HCT116 (cell line): ENCODE data around the gene RPL34. TPM values are rescaled to one million over a fixed set of nuclear protein-coding genes. Genes with fewer than 3 reads are reported as not detected.

ENCODE experiments used
- ATAC-seq: fragments of 200-7000 bp; cut with Tn5 transposase; 2 replicates; pipeline ENCODE4 v1.9.1; 2020; ENCODE audit warnings: mild to moderate bottlenecking, moderate library complexity
- BruUV-seq: library from RNA; stranded (reverse); fragments of 400-500 nt; replicated peaks from 2 replicates; lab custom pipeline; 2021; lab: Mats Ljungman, UMichigan
- CTCF ChIA-PET: fragments of 300-600 bp; sonication (Branson Sonifier 250); formaldehyde crosslinking; loops from one replicate; lab custom pipeline; 2021; ENCODE audit warnings: antibody characterized with exemption; lab: Charles Lee
- POLR2A ChIA-PET: fragments of 300-600, 350-600 bp; sonication (Branson Sonifier 250); formaldehyde crosslinking; loops from one replicate; lab custom pipeline; 2021; ENCODE audit warnings: antibody characterized with exemption; lab: Charles Lee
- RAD21 ChIA-PET, 2 experiments: fragments of 300-600 bp; sonication (Branson Sonifier 250); formaldehyde crosslinking; loops; one replicate each; lab custom pipeline; 2023; ENCODE audit warnings: low total read pairs in 2 of 2; ENCODE audit not compliant: uncharacterized antibody in 2 of 2, unreplicated experiment in 2 of 2, low non-redundant PET in 1 of 2; lab: Charles Lee
- DNase-seq: peaks from one replicate; pipeline ENCODE4 v3.0.0-alpha.2; 2010; ENCODE audit warnings: low read depth, low spot score
- H2AFZ ChIP-seq: fragments of 200-600 bp; shearing (Covaris generic), sonication (generic); 2 replicates; pipeline ENCODE4 v1.6.1; 2017; ENCODE audit warnings: low read depth, mixed run types, mixed read lengths, antibody characterized with exemption, low read length; ENCODE audit not compliant: poor library complexity, severe bottlenecking
- H3K27ac ChIP-seq: 2 replicates; pipeline ENCODE4 v1.5.1; 2012; ENCODE audit warnings: low read depth, low read length
- H3K27me3 ChIP-seq: fragments of 200-600 bp; sonication (generic); 2 replicates; pipeline ENCODE4 v1.6.1; 2016; ENCODE audit warnings: mixed run types, low read length, mixed read lengths; ENCODE audit not compliant: insufficient read depth
- H3K36me3 ChIP-seq, 2 experiments: fragments of 200-500 bp in 1 of 2; fragments of 200-600 bp in 1 of 2; sonication (Bioruptor generic) in 1 of 2; sonication (generic) in 1 of 2; 2 replicates each; pipeline versions ENCODE4 v1.5.1 to v1.6.1; 2014 to 2016; ENCODE audit warnings: low read length in 2 of 2, inconsistent platforms in 1 of 2, mixed read lengths in 1 of 2, mixed run types in 1 of 2; ENCODE audit not compliant: insufficient read depth in 2 of 2, control insufficient read depth in 1 of 2
- H3K4me1 ChIP-seq, 2 experiments: fragments of 200-600 bp in 1 of 2; sonication (generic) in 1 of 2; 2 replicates each; pipeline versions ENCODE4 v1.5.1 to v1.6.1; 2012 to 2017; ENCODE audit warnings: low read length in 2 of 2, inconsistent platforms in 1 of 2, mild to moderate bottlenecking in 1 of 2, mixed read lengths in 1 of 2, mixed run types in 1 of 2, moderate library complexity in 1 of 2; ENCODE audit not compliant: insufficient read depth in 2 of 2, control insufficient read depth in 1 of 2
- H3K4me2 ChIP-seq: fragments of 200-600 bp; sonication (generic); 2 replicates; pipeline ENCODE4 v1.6.1; 2017; ENCODE audit warnings: mixed run types, low read length, mixed read lengths
- H3K4me3 ChIP-seq, 2 experiments: fragments of 200-600 bp in 1 of 2; sonication (generic) in 1 of 2; replicated peaks in 1 of 2; 2 replicates each; pipeline ENCODE4 v1.5.1; 2011 to 2016; ENCODE audit warnings: low read length in 2 of 2, control low read depth in 1 of 2, low read depth in 1 of 2, mild to moderate bottlenecking in 1 of 2, mixed read lengths in 1 of 2, mixed run types in 1 of 2
- H3K79me2 ChIP-seq: fragments of 200-600 bp; sonication (generic); 2 replicates; pipeline ENCODE4 v1.6.1; 2017; ENCODE audit warnings: mild to moderate bottlenecking, mixed run types, low read length, moderate library complexity, mixed read lengths; ENCODE audit not compliant: insufficient read depth
- H3K9ac ChIP-seq: fragments of 200-600 bp; sonication (generic); 2 replicates; pipeline ENCODE4 v1.6.1; 2016; ENCODE audit warnings: low read length, mixed read lengths
- H3K9me2 ChIP-seq: fragments of 200-600 bp; sonication (generic), shearing (Covaris generic); 2 replicates; pipeline ENCODE4 v1.6.1; 2017; ENCODE audit warnings: mixed run types, mild to moderate bottlenecking, moderate library complexity; ENCODE audit not compliant: insufficient read depth
- H3K9me3 ChIP-seq, 2 experiments: fragments of 200-500 bp in 1 of 2; fragments of 200-600 bp in 1 of 2; sonication (Bioruptor generic) in 1 of 2; sonication (generic) in 1 of 2; 2 replicates each; pipeline ENCODE4 v1.6.1; 2014 to 2017; ENCODE audit warnings: low read length in 2 of 2, mixed read lengths in 2 of 2, inconsistent platforms in 1 of 2, low read depth in 1 of 2, mild to moderate bottlenecking in 1 of 2, mixed run types in 1 of 2, moderate library complexity in 1 of 2; ENCODE audit not compliant: control insufficient read depth in 1 of 2, insufficient read depth in 1 of 2
- H4K20me1 ChIP-seq: fragments of 200-600 bp; sonication (generic), shearing (Covaris generic); 2 replicates; pipeline ENCODE4 v1.6.1; 2017; ENCODE audit warnings: mixed run types, mild to moderate bottlenecking, moderate library complexity; ENCODE audit not compliant: insufficient read depth
- ATF3 ChIP-seq: IDR thresholded peaks from 2 replicates; pipeline ENCODE4 v1.6.1; 2012
- CBX3 ChIP-seq: IDR thresholded peaks from 2 replicates; pipeline ENCODE4 v1.6.1; 2012; ENCODE audit warnings: low read depth
- CEBPB ChIP-seq: IDR thresholded peaks from 2 replicates; pipeline ENCODE4 v1.6.1; 2012; ENCODE audit warnings: low read depth
- CTCF ChIP-seq, 3 experiments: fragments of 200-600 bp in 1 of 3; sonication (generic) in 1 of 3; IDR thresholded peaks in 2 of 3; conservative IDR thresholded peaks in 1 of 3; 2 replicates each; pipeline ENCODE4 v1.5.1; 2012 to 2017; ENCODE audit warnings: low read depth in 2 of 3, low read length in 2 of 3, antibody characterized with exemption in 1 of 3, borderline replicate concordance in 1 of 3, control low read depth in 1 of 3, mild to moderate bottlenecking in 1 of 3, mixed read lengths in 1 of 3, mixed run types in 1 of 3, moderate library complexity in 1 of 3; ENCODE audit not compliant: insufficient read depth in 1 of 3
- EZH2phosphoT487 ChIP-seq: fragments of 200-600 bp; IDR thresholded peaks from 2 replicates; pipeline ENCODE4 v1.6.1; 2018; ENCODE audit warnings: antibody characterized with exemption, borderline replicate concordance
- FOSL1 ChIP-seq: IDR thresholded peaks from 2 replicates; pipeline ENCODE4 v1.6.1; 2012; ENCODE audit warnings: low read depth
- MAX ChIP-seq: IDR thresholded peaks from 2 replicates; pipeline ENCODE4 v1.6.1; 2012
- POLR2A ChIP-seq: IDR thresholded peaks from 2 replicates; pipeline ENCODE4 v1.7.0; 2011; ENCODE audit warnings: borderline replicate concordance; ENCODE audit not compliant: insufficient read depth, insufficient read length; ENCODE audit errors: extremely low read depth
- POLR2AphosphoS5 ChIP-seq: IDR thresholded peaks from 2 replicates; pipeline ENCODE4 v1.6.1; 2011; ENCODE audit warnings: mild to moderate bottlenecking, low read depth, low read length, moderate library complexity
- RAD21 ChIP-seq: IDR thresholded peaks from 2 replicates; pipeline ENCODE4 v1.6.1; 2012; ENCODE audit warnings: low read depth, mild to moderate bottlenecking
- SIN3A ChIP-seq: IDR thresholded peaks from 2 replicates; pipeline ENCODE4 v1.6.1; 2012; ENCODE audit warnings: low read depth
- SP1 ChIP-seq: IDR thresholded peaks from 2 replicates; pipeline ENCODE4 v1.6.1; 2012; ENCODE audit warnings: low read depth
- SRF ChIP-seq: IDR thresholded peaks from 2 replicates; pipeline ENCODE4 v1.6.1; 2012; ENCODE audit warnings: low read depth
- YY1 ChIP-seq: IDR thresholded peaks from 2 replicates; pipeline ENCODE4 v1.6.1; 2011; ENCODE audit warnings: low read length, low read depth, moderate library complexity, mild to moderate bottlenecking; ENCODE audit not compliant: insufficient replicate concordance; ENCODE audit errors: extremely low read depth
- ZFX ChIP-seq: fragments of 450-650 bp; IDR thresholded peaks from 2 replicates; pipeline ENCODE4 v1.6.1; 2017
- ZNF274 ChIP-seq: fragments of 200-500 bp; sonication (Bioruptor generic); IDR thresholded peaks from 2 replicates; pipeline ENCODE4 v1.6.1; 2014; ENCODE audit warnings: mild to moderate bottlenecking, low read depth, low read length, inconsistent platforms
- intact Hi-C: fragments of 100-400 bp; cut with micrococcal nuclease; formaldehyde crosslinking; loops from 2 replicates; pipeline ENCODE4 v1.10.0; 2022
- total RNA-seq: library from RNA; stranded (reverse); gene quantifications from one replicate; pipeline ENCODE4 v1.2.1, GENCODE V29; 2021; ENCODE audit not compliant: unreplicated experiment
- TF ChIP-seq, protein P1 (sequence below): IDR thresholded peaks from 2 replicates; pipeline ENCODE4 v1.6.1; 2012; ENCODE audit warnings: low read depth
- TF ChIP-seq, protein P2 (sequence below): IDR thresholded peaks from 2 replicates; pipeline ENCODE4 v1.6.1; 2011; ENCODE audit warnings: mild to moderate bottlenecking, low read length, moderate library complexity; ENCODE audit not compliant: insufficient replicate concordance; ENCODE audit errors: extremely low read depth

Gene RPL34
- total RNA-seq, 1 experiment from 2014 or later = 1,359 TPM

DNA sequence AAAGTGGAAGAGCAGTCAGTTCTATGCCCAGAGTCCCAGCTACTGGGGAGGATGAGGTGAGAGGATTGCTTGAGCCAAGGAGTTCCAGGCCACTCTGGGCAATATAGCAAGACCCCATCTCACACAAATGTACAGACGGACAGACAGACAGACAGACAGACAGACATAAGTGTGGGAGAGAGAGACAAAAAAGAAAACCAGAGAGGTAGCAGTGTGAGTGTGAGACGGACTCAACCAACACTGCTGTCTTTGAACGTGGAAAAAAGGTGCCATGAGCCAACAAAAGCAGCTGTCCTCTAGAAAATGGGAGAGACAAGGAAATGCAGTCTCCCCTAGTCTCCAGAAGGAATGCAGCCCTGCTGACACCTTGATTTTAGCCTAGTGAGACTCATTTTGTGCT, 18.2 kb upstream of the RPL34 start:
- no peak overlapping the region for H3K27ac ChIP-seq
- H3K4me2 ChIP-seq = no peak overlapping the region
- H2AFZ ChIP-seq = no peak overlapping the region
- no peaks in the 10 kb centered on the region for H3K27me3 ChIP-seq
- CTCF ChIA-PET = no interaction called here
- intact Hi-C loops = no loop called here
- TF ChIP-seq ATF3 (no peak), CBX3 (no peak), POLR2AphosphoS5 (no peak), SIN3A (no peak), FOSL1 (no peak), ZNF274 (no peak), MAX (no peak), SP1 (no peak), YY1 (no peak), CTCF (IDR thresholded peaks at IDR 0.05 in 2 of 3, conservative IDR thresholded peaks at IDR 0.05 in 1 of 3; ENCODE audit: borderline replicate concordance in 1 of 3, insufficient read depth in 1 of 3, low read depth in 2 of 3, low read length in 2 of 3) (no peak), ZFX (no peak), RAD21 (no peak), SRF (no peak), CEBPB (no peak), EZH2phosphoT487 (no peak), POLR2A (no peak)
- TF ChIP-seq, protein P1, sequence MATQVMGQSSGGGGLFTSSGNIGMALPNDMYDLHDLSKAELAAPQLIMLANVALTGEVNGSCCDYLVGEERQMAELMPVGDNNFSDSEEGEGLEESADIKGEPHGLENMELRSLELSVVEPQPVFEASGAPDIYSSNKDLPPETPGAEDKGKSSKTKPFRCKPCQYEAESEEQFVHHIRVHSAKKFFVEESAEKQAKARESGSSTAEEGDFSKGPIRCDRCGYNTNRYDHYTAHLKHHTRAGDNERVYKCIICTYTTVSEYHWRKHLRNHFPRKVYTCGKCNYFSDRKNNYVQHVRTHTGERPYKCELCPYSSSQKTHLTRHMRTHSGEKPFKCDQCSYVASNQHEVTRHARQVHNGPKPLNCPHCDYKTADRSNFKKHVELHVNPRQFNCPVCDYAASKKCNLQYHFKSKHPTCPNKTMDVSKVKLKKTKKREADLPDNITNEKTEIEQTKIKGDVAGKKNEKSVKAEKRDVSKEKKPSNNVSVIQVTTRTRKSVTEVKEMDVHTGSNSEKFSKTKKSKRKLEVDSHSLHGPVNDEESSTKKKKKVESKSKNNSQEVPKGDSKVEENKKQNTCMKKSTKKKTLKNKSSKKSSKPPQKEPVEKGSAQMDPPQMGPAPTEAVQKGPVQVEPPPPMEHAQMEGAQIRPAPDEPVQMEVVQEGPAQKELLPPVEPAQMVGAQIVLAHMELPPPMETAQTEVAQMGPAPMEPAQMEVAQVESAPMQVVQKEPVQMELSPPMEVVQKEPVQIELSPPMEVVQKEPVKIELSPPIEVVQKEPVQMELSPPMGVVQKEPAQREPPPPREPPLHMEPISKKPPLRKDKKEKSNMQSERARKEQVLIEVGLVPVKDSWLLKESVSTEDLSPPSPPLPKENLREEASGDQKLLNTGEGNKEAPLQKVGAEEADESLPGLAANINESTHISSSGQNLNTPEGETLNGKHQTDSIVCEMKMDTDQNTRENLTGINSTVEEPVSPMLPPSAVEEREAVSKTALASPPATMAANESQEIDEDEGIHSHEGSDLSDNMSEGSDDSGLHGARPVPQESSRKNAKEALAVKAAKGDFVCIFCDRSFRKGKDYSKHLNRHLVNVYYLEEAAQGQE = no peak
- TF ChIP-seq, protein P2, sequence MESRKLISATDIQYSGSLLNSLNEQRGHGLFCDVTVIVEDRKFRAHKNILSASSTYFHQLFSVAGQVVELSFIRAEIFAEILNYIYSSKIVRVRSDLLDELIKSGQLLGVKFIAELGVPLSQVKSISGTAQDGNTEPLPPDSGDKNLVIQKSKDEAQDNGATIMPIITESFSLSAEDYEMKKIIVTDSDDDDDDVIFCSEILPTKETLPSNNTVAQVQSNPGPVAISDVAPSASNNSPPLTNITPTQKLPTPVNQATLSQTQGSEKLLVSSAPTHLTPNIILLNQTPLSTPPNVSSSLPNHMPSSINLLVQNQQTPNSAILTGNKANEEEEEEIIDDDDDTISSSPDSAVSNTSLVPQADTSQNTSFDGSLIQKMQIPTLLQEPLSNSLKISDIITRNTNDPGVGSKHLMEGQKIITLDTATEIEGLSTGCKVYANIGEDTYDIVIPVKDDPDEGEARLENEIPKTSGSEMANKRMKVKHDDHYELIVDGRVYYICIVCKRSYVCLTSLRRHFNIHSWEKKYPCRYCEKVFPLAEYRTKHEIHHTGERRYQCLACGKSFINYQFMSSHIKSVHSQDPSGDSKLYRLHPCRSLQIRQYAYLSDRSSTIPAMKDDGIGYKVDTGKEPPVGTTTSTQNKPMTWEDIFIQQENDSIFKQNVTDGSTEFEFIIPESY = no peak
- H3K79me2 ChIP-seq = no peaks in the 10 kb centered on the region
- DNase-seq (no peak), ATAC-seq (no peak)
- H3K4me3 ChIP-seq = no peak overlapping the region
- no peaks in the 10 kb centered on the region for H3K9me2 ChIP-seq
- H3K9me3 ChIP-seq = no peaks in the 10 kb centered on the region
- RAD21 ChIA-PET = no interaction called here
- H3K9ac ChIP-seq = no peak overlapping the region
- no TSS peak for BruUV-seq
- no peaks in the 10 kb centered on the region for H3K4me1 ChIP-seq
- POLR2A ChIA-PET = no interaction called here
- no peaks in the 10 kb centered on the region for H4K20me1 ChIP-seq
- no peaks in the 10 kb centered on the region for H3K36me3 ChIP-seq
